ENCODE data around the gene EHMT1.
"Not testable (repeated sequence)": the region's sequence is repeated elsewhere in the genome, so short reads cannot be mapped to it uniquely, and the experiment has no call there.

Gene EHMT1

GRCh38 chr9:137836831-137837241, 218.0 kb downstream of the EHMT1 start:
- no peak for DNase-seq

GRCh38 chr9:137837345-137838278, 218.8 kb downstream of the EHMT1 start:
- DNase-seq: no peak

- no peak for DNase-seq
Observed at GRCh38 chr9:137838576-137838975, 219.8 kb downstream of the EHMT1 start.

- DNase-seq: no peak
Observed at GRCh38 chr9:137843355-137843754, 224.6 kb downstream of the EHMT1 start.

- peak; percentile 18 for DNase-seq
Observed at GRCh38 chr9:137851516-137852267, 232.9 kb downstream of the EHMT1 start.

- no peak for DNase-seq
Observed at GRCh38 chr9:137853392-137853995, 234.7 kb downstream of the EHMT1 start.

GRCh38 chr9:137860361-137860760, 241.6 kb downstream of the EHMT1 start:
- DNase-seq: no peak

- DNase-seq: no peak
Observed at GRCh38 chr9:137865581-137866145, 246.9 kb downstream of the EHMT1 start.

GRCh38 chr9:137866226-137867141, 247.7 kb downstream of the EHMT1 start:
- no peak for DNase-seq

GRCh38 chr9:137870432-137870831, 251.6 kb downstream of the EHMT1 start:
- DNase-seq: no peak

GRCh38 chr9:137872296-137872695, 253.5 kb downstream of the EHMT1 start:
- DNase-seq: no peak

GRCh38 chr9:137873408-137873807, 254.6 kb downstream of the EHMT1 start:
- DNase-seq: no peak

GRCh38 chr9:137873858-137874362, 255.1 kb downstream of the EHMT1 start:
- no peak for DNase-seq

- no peak for DNase-seq
Observed at GRCh38 chr9:137875354-137875753, 256.5 kb downstream of the EHMT1 start.

- no peak for DNase-seq
Observed at GRCh38 chr9:137875846-137876245, 257.0 kb downstream of the EHMT1 start.

GRCh38 chr9:137876269-137876668, 257.5 kb downstream of the EHMT1 start:
- no peak for DNase-seq

GRCh38 chr9:137876781-137877386, 258.1 kb downstream of the EHMT1 start:
- no peak for DNase-seq

GRCh38 chr9:137877506-137878122, 258.8 kb downstream of the EHMT1 start, which contains the start of gene CACNA1B:
Gene CACNA1B, plus strand, starts transcription at chr9:137877782. Its CDS starts 152 bp downstream, at chr9:137877934.
- DNase-seq: not testable (repeated sequence)

GRCh38 chr9:137878146-137878941, 259.5 kb downstream of the EHMT1 start:
- DNase-seq: no peak

- DNase-seq: no peak
Observed at GRCh38 chr9:137879052-137879451, 260.2 kb downstream of the EHMT1 start.
